ENCODE data around the gene SLIT3. TPM values are rescaled to one million over a fixed set of nuclear protein-coding genes. Genes with fewer than 3 reads are reported as not detected.
A peak's percentile ranks its signal among the peaks of the same experiment; 100 is the strongest.

Gene SLIT3
- total RNA-seq, 2 experiments from 2014 or later: 1.8 to 2.1 TPM

DNA sequence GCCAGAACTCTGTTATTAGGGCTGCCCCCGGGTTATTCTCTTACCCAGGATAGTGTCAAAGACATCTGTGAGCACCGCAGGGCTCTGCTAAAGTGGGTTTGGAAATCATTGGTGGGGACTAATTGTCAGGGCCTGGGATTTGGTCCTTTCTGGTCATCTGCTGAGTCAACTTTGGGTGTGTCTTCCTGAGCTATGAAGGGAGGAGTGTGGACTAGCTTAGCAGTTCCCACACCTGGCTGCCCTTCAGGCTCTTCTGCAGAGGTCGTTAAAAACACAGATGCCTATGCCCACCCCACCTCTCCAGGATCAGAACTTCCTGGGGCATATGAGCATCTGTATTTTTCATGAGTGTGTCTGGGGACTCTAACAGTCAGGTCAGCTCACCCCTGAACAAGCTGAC lies 352.2 kb downstream of the SLIT3 start:
- intact Hi-C loops (cut with micrococcal nuclease): loop anchor here (10.0 kb wide), 1 partner anchor 244 kb away; no protein-coding TSS in a partner anchor
- Mint-ChIP-seq H3K4me1 (ENCODE audit: low read depth) (peaks cover 11% of the 10 kb centered on the region), H3K36me3 (no peaks in the 10 kb centered on the region), H3K9me3 (no peaks in the 10 kb centered on the region), H3K4me3 (no peak overlapping the region), H3K27me3 (no peaks in the 10 kb centered on the region), H3K27ac (no peak overlapping the region)
- POLR2A ChIA-PET: no interaction called here
- CTCF ChIA-PET: interaction anchor here (1.3 kb wide), 1 partner anchor 9 kb away, joined by 3 read pairs; no protein-coding TSS in a partner anchor
- no peak for DNase-seq

DNA sequence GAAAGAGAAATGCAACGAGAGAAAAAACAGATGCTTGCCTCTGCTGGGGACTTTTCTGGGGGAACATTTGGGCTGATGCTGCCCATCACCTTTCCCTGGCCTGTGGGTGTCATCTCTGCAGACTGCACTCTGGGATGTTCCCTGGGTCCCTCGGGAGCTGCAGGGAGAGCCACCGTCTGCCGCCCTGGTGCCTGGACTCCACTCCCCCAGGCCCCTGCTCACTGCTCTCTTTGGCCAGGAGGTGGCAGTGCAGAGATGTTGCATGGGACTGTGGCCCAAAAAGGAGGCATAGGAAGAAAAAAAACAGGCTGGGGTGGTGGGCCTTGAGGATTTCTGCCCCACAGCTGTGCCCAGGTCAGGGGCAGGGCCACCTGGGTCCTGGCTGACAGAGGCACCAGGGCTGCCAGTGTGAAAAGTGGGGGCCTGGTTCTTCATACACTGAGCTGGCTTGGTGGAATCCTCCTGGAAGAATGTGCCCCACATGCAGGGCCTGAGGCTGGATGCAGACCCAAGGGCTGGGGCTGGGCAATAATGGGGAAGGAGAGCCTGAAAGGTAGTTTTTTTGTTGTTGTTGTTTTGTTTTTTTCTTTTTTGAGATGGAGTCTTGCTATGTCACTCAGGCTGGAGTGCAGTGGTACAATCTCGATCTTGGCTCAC lies 353.6 kb downstream of the SLIT3 start:
- peak; percentile 57 for DNase-seq
- Mint-ChIP-seq H3K9me3 (no peaks in the 10 kb centered on the region), H3K4me3 (no peak overlapping the region), H3K4me1 (ENCODE audit: low read depth) (peaks cover 13% of the 10 kb centered on the region), H3K27ac (no peak overlapping the region), H3K36me3 (no peaks in the 10 kb centered on the region), H3K27me3 (no peaks in the 10 kb centered on the region)
- CTCF ChIA-PET: interaction anchor here (0.6 to 1.7 kb wide), 12 partner anchors 11 to 636 kb away, joined by 3 to 6 read pairs (median 3); partner anchors contain the start of gene SPDL1
- intact Hi-C loops (cut with micrococcal nuclease): loop anchor here (2.0 to 10.0 kb wide), 3 partner anchors 243 to 633 kb away; no protein-coding TSS in a partner anchor
- POLR2A ChIA-PET: no interaction called here

DNA sequence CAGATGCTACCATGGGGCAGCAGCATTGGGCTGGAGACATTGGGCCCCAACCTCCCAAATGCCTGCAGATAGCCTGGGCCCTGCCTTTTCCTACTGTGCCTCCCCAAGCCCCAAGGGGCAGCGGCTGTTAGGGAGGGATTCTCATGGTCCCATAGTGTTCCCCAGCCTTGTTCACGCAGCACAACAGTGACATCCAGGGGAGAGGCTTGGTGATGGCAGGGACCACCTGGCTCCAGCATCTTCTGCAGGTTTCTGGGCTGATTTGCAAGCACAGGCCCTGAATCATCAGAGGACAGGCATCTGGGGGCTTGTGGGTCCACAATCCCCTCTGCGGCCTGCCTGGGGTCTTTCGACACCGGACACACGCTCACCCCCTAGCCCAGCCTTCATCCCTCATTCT lies 354.6 kb downstream of the SLIT3 start:
- H3K4me3 Mint-ChIP-seq: no peak overlapping the region
- no peak overlapping the region for H3K27ac Mint-ChIP-seq
- intact Hi-C loops (cut with micrococcal nuclease): loop anchor here (2.0 to 10.0 kb wide), 3 partner anchors 242 to 634 kb away; no protein-coding TSS in a partner anchor
- no peaks in the 10 kb centered on the region for H3K27me3 Mint-ChIP-seq
- H3K36me3 Mint-ChIP-seq: no peaks in the 10 kb centered on the region
- ChIA-PET POLR2A (no interaction called here), CTCF (interaction anchor here (0.6 to 1.7 kb wide), 9 partner anchors 10 to 637 kb away, joined by 3 to 6 read pairs (median 4); partner anchors contain the start of gene SPDL1)
- H3K9me3 Mint-ChIP-seq: no peaks in the 10 kb centered on the region
- peaks cover 13% of the 10 kb centered on the region for H3K4me1 Mint-ChIP-seq (ENCODE audit: low read depth)
- DNase-seq: peak; percentile 15

DNA sequence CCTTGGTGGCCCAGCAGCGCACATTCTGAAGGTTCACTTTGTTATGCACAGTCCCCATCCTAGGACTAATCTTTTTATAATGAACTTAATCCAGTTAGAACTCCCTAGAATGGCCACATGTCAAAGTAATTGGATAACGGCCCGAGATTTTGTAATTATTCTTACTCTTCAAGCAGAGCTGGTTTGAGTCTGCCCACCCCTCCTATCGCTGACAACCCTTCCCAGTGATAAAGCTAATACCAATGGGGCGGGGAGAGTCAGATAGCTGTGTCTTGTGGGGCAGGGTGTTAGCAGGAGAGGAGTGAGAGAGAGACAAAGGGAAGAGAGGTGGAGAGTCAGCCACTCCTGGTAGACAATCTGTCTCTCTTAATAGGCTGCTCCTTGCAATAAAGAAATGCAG lies 356.9 kb downstream of the SLIT3 start:
- Mint-ChIP-seq H3K4me3 (no peak overlapping the region), H3K9me3 (no peaks in the 10 kb centered on the region), H3K36me3 (no peaks in the 10 kb centered on the region), H3K4me1 (ENCODE audit: low read depth) (peaks cover 9% of the 10 kb centered on the region), H3K27ac (no peak overlapping the region), H3K27me3 (peaks cover 4% of the 10 kb centered on the region)
- intact Hi-C loops (cut with micrococcal nuclease): loop anchor here (5.0 to 10.0 kb wide), 4 partner anchors 122 to 239 kb away; no protein-coding TSS in a partner anchor
- CTCF ChIA-PET: interaction anchor here (1.2 to 2.1 kb wide), 2 partner anchors 43 to 237 kb away, joined by 5 to 8 read pairs; no protein-coding TSS in a partner anchor
- POLR2A ChIA-PET: interaction anchor here (1.0 kb wide), 1 partner anchor 108 kb away, joined by 3 read pairs; no protein-coding TSS in a partner anchor
- DNase-seq: no peak

DNA sequence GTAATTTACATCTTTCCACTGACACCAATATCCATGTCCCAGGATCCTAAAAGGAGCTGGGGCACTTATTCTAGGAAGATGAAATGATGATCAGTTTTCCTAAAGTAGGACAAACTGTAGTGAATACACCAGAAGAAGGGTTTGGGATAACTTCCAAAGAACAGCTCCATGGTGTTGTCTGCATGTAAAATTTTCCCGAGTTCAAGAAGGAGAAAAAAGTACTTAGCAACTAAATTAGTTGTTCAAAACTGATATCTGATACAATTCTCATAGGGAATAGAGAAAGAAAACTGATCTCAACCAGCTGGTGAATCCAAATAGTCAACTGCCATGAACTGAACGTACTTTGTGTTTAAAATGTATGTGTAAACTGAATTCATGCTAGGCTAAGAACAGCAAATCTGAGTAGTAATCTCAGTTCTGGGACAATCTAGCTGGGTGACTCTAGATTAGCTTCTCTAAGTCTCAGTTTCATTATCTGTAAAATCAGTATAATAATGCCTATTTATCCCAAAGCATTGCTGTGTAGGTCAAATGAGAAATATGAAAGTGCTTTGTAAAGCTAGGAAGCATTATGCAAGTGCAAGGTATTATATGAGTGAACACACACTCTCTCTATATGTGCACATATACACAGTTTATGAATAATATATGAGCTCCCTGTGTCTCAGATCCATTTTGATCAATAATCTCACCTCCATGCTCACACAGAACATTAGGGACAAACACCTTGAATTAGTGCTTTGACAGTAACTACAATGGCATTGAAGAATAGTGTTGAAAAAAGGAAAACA lies 357.7 kb downstream of the SLIT3 start:
- ChIA-PET POLR2A (interaction anchor here (1.0 kb wide), 1 partner anchor 107 kb away, joined by 3 read pairs; no protein-coding TSS in a partner anchor), CTCF (interaction anchor here (0.9 to 2.1 kb wide), 4 partner anchors 25 to 264 kb away, joined by 3 to 8 read pairs (median 5); no protein-coding TSS in a partner anchor)
- H3K27me3 Mint-ChIP-seq: peaks cover 4% of the 10 kb centered on the region
- H3K4me1 Mint-ChIP-seq (ENCODE audit: low read depth): peaks cover 9% of the 10 kb centered on the region
- DNase-seq: no peak
- no peaks in the 10 kb centered on the region for H3K9me3 Mint-ChIP-seq
- no peak overlapping the region for H3K27ac Mint-ChIP-seq
- H3K36me3 Mint-ChIP-seq: no peaks in the 10 kb centered on the region
- intact Hi-C loops (cut with micrococcal nuclease): loop anchor here (5.0 to 10.0 kb wide), 4 partner anchors 121 to 238 kb away; no protein-coding TSS in a partner anchor
- no peak overlapping the region for H3K4me3 Mint-ChIP-seq

DNA sequence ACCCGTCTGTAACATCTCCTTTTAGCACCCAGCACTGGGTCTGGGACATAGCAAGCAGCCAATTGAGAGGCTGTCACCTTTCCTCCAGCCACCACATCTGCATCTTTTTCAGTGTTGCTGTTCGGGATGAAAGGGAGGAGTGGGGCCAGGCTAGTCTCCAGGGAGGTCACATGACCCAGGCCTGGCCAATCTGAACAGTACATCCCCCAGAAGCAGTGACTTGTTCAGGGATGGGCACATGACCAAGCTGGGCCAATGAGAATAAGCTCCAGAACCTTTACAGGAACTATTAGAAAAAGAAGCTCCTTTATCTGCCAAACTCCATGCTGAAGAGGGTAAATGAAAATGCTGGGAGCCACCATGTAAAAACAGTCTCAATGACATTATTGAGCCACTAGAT lies 359.0 kb downstream of the SLIT3 start:
- no peak for DNase-seq
- intact Hi-C loops (cut with micrococcal nuclease): loop anchor here (5.0 to 10.0 kb wide), 4 partner anchors 120 to 237 kb away; no protein-coding TSS in a partner anchor
- peaks cover 5% of the 10 kb centered on the region for H3K4me1 Mint-ChIP-seq (ENCODE audit: low read depth)
- H3K9me3 Mint-ChIP-seq: no peaks in the 10 kb centered on the region
- H3K27me3 Mint-ChIP-seq: peaks cover 4% of the 10 kb centered on the region
- ChIA-PET POLR2A (no interaction called here), CTCF (interaction anchor here (1.7 kb wide), 1 partner anchor 262 kb away, joined by 5 read pairs; no protein-coding TSS in a partner anchor)
- H3K36me3 Mint-ChIP-seq: no peaks in the 10 kb centered on the region
- H3K27ac Mint-ChIP-seq: no peak overlapping the region
- no peak overlapping the region for H3K4me3 Mint-ChIP-seq

DNA sequence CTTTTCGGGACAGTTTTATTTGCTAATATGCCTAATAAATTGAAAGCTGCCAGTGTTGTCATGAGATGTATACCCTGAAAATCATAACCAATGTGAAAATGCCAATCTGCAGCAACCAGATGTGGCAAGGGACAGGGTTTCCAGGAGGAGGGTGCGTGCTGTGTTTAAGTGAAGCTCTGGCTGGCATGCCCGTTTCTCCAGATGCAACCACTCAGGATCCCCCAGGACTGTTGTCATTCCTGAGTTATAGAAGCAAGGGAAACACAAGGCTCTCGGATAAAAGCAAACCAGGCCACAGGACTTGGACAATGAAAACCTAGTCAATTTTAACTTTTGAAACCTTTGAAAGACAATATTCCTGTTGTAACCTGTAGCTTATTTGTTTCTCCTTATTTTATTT lies 360.2 kb downstream of the SLIT3 start:
- ChIA-PET POLR2A (no interaction called here), CTCF (interaction anchor here (0.8 to 1.1 kb wide), 2 partner anchors 9 to 362 kb away, joined by 3 read pairs; no protein-coding TSS in a partner anchor)
- Mint-ChIP-seq H3K27ac (no peak overlapping the region), H3K4me1 (ENCODE audit: low read depth) (peaks cover 5% of the 10 kb centered on the region), H3K36me3 (no peaks in the 10 kb centered on the region), H3K27me3 (peaks cover 4% of the 10 kb centered on the region), H3K4me3 (no peak overlapping the region), H3K9me3 (no peaks in the 10 kb centered on the region)
- intact Hi-C loops (cut with micrococcal nuclease): loop anchor here (5.0 to 10.0 kb wide), 4 partner anchors 118 to 236 kb away; no protein-coding TSS in a partner anchor
- DNase-seq: no peak

DNA sequence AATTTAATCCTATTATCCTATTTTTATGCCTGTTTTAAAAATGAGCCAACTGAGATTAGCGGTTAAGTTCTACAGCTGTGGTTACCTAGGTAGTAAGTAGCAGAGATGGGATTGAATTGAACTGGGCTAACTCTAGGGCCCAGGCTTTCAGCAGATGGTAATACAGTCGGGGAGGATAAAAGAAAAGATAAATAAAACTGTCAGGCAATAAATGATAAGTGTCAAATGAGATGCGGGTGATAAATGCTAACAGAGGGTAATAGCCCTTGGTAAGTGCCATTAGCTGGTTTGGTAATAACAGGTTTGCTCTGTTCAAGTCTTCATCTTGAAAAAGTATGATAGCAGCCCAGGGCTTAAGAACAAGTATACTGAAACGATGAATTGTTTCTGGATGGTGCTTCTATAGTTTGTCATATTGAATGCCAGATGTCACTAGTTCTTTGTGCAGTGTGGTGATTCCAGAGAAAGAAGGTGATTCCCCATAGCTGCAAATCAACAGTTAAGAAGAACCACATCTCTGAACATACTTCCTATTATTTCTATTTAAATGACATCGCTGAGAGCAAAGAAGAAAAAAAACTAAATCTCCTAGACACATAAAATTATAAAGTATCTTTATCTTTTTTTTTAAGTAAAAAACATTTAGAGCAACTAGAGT lies 360.9 kb downstream of the SLIT3 start:
- peaks cover 5% of the 10 kb centered on the region for H3K4me1 Mint-ChIP-seq (ENCODE audit: low read depth)
- ChIA-PET CTCF (interaction anchor here (0.8 to 1.1 kb wide), 2 partner anchors 9 to 363 kb away, joined by 3 read pairs; no protein-coding TSS in a partner anchor), POLR2A (no interaction called here)
- no peak overlapping the region for H3K27ac Mint-ChIP-seq
- intact Hi-C loops (cut with micrococcal nuclease): loop anchor here (5.0 to 10.0 kb wide), 4 partner anchors 118 to 235 kb away; no protein-coding TSS in a partner anchor
- H3K4me3 Mint-ChIP-seq: no peak overlapping the region
- no peaks in the 10 kb centered on the region for H3K36me3 Mint-ChIP-seq
- H3K9me3 Mint-ChIP-seq: no peaks in the 10 kb centered on the region
- H3K27me3 Mint-ChIP-seq: peaks cover 4% of the 10 kb centered on the region
- no peak for DNase-seq

DNA sequence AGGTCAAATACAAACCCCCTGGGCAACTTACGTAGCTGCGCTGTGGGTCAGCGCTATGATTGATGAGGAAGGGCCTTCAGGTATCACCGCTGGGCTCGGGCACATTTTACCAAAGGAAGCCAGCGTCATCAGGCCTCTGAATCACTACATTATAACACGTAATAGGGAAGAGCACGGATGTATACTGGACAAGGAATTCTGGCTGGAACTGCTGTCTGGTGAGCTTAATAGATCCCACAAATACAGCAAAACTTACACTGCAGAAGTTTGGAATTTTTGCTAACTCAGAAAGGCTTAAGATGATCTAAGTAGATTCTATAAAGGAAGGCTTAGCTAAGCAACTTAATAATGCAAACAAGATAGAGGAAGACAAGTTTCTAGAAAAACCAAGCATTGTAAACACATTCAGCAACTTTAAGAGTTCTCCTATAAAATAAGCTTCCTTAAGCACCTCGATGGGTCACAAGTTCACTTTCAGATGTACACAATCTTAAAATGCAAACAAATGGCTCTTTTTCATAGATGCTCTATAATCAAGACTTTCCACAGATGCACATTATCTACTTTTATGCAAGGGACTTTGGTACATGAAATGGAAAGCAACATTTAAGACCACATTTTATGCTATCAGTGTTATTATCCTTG lies 361.7 kb downstream of the SLIT3 start:
- Mint-ChIP-seq H3K4me3 (no peak overlapping the region), H3K27me3 (peaks cover 4% of the 10 kb centered on the region), H3K36me3 (no peaks in the 10 kb centered on the region), H3K9me3 (no peaks in the 10 kb centered on the region), H3K27ac (no peak overlapping the region), H3K4me1 (ENCODE audit: low read depth) (peaks cover 5% of the 10 kb centered on the region)
- intact Hi-C loops (cut with micrococcal nuclease): no loop called here
- ChIA-PET POLR2A (no interaction called here), CTCF (no interaction called here)
- DNase-seq: no peak

DNA sequence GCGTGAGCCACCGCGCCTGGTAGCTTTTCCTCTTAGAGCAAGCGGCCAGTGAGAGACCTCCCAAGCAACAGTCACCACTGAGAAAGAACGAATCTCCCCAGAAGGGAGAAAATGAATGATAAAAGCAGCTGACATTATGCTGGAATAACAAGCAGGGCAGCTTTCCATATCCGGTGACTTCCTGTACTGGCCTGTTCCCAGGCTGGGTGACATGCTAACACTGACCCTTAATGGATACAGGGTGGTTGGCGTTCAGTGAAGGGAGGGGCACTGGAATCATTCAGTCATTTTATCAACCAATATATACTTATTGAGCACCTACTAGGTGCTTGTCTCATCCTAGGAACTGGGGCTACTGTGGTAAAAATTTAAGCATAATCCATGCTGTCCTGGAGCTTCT lies 364.4 kb downstream of the SLIT3 start:
- peaks cover 4% of the 10 kb centered on the region for H3K27me3 Mint-ChIP-seq
- no peak overlapping the region for H3K4me3 Mint-ChIP-seq
- no peak for DNase-seq
- H3K9me3 Mint-ChIP-seq: no peaks in the 10 kb centered on the region
- ChIA-PET CTCF (interaction anchor here (1.8 kb wide), 1 partner anchor 10 kb away, joined by 6 read pairs; no protein-coding TSS in a partner anchor), POLR2A (no interaction called here)
- no peak overlapping the region for H3K27ac Mint-ChIP-seq
- H3K4me1 Mint-ChIP-seq (ENCODE audit: low read depth): peaks cover 3% of the 10 kb centered on the region
- H3K36me3 Mint-ChIP-seq: no peaks in the 10 kb centered on the region
- intact Hi-C loops (cut with micrococcal nuclease): no loop called here

DNA sequence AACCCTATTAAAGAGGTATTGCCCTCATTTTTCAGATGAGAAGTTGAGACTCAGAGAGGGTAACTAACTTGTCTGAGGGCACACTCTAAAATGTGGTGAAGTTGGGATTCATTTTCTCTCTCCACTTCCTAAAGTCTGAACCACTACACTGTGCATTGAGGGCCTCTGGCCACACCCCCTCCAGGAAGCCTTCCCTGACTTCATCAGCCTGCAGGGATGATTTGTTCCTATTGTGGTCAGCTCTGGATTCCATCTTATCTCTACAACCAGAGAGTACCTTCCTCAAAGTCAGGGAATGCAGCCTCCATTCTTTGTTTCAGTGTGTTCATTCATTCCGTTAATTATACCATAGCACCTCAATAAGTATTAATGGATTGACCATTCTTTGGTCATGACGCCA lies 365.8 kb downstream of the SLIT3 start:
- Mint-ChIP-seq H3K36me3 (no peaks in the 10 kb centered on the region), H3K27me3 (peaks cover 4% of the 10 kb centered on the region), H3K27ac (no peak overlapping the region), H3K9me3 (no peaks in the 10 kb centered on the region), H3K4me1 (ENCODE audit: low read depth) (peaks cover 3% of the 10 kb centered on the region), H3K4me3 (no peak overlapping the region)
- CTCF ChIA-PET: no interaction called here
- intact Hi-C loops (cut with micrococcal nuclease): no loop called here
- POLR2A ChIA-PET: interaction anchor here (0.7 kb wide), 1 partner anchor 141 kb away, joined by 5 read pairs; no protein-coding TSS in a partner anchor
- DNase-seq: no peak

Measured in activated CD4-positive, alpha-beta memory T cell treated with anti-CD3 and anti-CD28 coated beads for 36 hours (primary cell).